Stimulated activated CD8-positive, alpha-beta memory T cell treated with anti-CD3 and anti-CD28 coated beads, Interleukin-7, amount 100 ng/mL, for 48 hours (primary cell): ENCODE data around the gene PRDM1.

Experiments
- DNase-seq, 2 donors: peaks; one replicate each; pipeline ENCODE4 v3.0.0-alpha.2; 2020; ENCODE audit warnings: low read depth in 1 of 2; ENCODE audit errors: extremely low read depth in 1 of 2

PRDM1 gene

GRCh38 chr6:106085984-106086813 is at the start of gene PRDM1:
TSS of gene PRDM1 (plus strand) at chr6:106086336. CDS start at chr6:106086554, 218 bp downstream.
- DNase-seq, result peak; percentile 63 to 79

- no peak for DNase-seq
Measured at GRCh38 chr6:106037060-106037459, 49.1 kb upstream of the PRDM1 start.

GRCh38 chr6:106039897-106040592 is 46.1 kb upstream of the PRDM1 start:
- DNase-seq, result no peak

GRCh38 chr6:106044151-106044550 is 42.0 kb upstream of the PRDM1 start:
- no peak for DNase-seq

- no peak for DNase-seq
Measured at GRCh38 chr6:106045077-106045476, 41.1 kb upstream of the PRDM1 start.

GRCh38 chr6:106046116-106046853 is 39.9 kb upstream of the PRDM1 start:
- no peak for DNase-seq

DNA sequence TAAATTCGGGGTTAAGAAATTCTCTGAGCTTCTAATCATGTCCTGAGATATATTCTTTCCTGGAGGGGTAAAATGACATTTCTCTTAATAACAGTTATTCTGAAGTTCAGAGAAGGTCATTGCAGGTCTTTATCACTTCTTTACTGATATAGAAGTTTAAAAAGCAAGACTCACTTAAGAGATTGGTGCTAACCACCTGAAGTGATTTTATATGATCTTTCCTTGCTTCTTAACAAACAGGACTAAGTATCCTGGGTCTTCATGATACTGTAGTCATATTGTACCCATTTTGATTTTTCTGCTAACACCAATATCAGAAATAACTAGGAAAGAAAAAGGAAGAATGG is 39.3 kb upstream of the PRDM1 start:
- no peak for DNase-seq

DNA sequence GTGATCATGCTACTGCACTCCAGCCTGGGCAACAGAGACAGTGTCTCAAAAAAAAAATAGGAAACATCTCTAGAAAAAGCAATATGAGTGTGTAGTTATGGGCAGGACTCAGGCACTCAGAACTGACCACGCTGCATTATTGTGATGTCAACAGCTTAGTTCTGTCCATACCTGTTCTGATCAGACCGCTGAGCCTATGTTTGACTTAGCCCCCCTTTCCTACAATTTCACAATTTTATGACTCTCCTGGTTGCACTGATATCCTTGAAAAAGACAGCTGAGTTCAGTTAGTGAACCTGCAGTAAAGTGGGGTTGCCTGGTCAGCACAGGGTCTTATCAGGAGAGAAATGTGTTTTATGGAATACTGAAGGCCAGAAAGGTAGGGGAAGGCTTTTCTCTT is 37.8 kb upstream of the PRDM1 start:
- DNase-seq, result no peak

DNA sequence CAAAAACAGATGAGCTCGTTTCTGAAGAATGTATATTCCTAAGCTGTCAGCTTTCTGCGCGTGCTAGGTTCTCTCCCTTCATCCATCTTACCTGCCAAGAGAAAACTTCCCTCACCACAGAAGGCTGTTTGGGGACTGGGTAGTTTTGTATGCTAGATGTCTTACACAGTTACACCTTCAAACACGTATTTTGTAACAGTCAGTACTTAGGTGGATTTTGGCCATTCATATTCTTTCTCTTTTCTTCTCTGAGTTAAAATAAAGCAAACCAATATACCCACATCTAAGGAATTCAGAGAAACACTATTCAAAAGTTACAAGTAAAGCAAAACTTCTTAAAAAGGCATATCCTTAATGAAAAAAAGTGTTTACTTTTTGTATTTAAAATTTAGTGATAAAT is 35.6 kb upstream of the PRDM1 start:
- no peak for DNase-seq

DNA sequence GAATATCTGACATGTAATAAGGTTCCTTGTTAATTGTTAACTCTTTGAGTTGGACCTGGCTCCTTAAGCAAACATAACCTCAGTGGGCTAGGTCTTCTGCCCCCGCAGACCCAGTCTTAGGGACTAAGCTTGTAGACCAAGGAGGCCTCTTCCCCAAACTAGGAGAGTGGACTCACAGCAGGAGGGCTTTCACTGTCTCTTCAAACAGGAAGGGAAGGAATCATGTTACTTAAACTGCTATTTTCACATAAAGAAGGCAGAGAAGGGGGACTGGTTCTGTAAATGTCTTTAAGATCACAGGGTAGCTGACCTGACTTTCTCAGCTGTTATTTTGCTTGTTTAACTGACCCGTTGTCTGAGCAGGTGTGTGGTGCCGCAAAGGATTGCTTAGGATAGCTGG is 34.9 kb upstream of the PRDM1 start:
- DNase-seq, result no peak

GRCh38 chr6:106053484-106054205 is 32.5 kb upstream of the PRDM1 start:
- no peak for DNase-seq

- no peak for DNase-seq
Measured at GRCh38 chr6:106055489-106055888, 30.6 kb upstream of the PRDM1 start.

GRCh38 chr6:106056060-106056745 is 29.9 kb upstream of the PRDM1 start:
- DNase-seq, result no peak

DNA sequence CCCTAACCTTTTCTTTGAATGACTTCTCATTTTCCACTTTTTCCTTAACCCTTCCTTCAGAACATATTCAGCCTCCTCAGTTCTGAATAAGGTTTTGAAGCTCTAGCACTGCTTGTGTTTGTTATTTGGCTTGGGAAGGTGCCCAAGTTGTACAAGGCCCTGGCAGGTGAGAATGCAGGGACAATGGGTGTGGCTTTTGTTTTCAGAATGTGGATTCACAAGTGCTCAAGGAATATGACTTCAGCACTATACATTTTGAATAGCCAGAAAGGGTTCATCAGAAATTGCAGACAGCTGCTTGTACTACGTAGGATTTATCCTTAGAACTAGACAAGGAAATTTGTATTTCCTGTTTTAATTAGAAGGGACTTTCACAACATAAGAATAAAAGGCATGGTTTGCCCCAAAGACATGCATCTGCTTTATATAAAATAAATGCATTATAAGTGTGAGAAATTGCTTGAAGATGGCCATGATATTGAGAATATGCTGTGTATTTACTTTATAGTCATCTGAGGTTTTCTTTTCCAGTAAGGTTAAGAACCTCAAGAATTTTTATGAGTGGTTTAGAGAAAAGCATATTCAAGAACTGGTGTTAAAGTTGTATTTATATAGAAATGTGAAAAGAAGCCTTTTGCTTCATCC is 29.3 kb upstream of the PRDM1 start:
- no peak for DNase-seq

DNA sequence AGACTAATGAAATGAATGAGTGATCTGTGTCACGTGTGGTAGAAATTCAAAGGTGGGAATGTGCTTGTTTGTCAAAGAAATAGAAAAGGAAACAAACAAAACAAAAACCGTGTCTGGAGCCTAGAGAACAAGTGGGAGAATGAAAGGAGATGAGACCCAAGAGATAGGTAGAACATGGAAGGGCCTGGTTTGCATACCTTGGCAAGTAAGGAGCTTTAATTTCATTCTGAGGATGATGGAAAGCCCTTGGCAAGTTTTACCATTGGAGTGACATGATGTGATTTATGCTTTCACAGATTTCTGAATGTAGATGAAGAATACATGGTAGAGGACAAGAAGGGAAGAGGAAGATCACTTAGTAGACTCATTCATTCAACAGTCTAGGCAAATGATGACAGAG is 26.8 kb upstream of the PRDM1 start:
- DNase-seq, result no peak

- no peak for DNase-seq
Measured at GRCh38 chr6:106060167-106060566, 26.0 kb upstream of the PRDM1 start.

- no peak for DNase-seq
Measured at GRCh38 chr6:106063448-106063850, 22.7 kb upstream of the PRDM1 start.

DNA sequence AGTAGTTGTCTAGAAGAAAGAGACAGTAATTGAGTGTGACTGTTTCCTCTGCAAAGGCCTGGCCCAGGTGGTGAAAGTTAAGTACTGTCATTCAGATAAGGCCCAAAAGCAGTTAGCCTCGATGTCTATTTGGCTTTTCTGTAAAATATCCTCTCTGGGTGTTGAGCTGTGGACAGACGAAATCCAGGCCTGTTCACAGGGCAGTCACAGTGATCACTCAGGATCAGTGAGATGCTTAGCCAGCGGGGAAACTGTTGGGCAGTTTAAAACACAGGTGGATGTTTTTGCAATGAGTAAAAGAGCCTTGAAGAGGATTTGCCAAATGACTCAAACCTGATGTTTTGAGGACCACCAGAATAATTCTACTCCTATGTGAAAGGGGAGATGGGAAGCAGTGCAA is 22.0 kb upstream of the PRDM1 start:
- no peak for DNase-seq

DNA sequence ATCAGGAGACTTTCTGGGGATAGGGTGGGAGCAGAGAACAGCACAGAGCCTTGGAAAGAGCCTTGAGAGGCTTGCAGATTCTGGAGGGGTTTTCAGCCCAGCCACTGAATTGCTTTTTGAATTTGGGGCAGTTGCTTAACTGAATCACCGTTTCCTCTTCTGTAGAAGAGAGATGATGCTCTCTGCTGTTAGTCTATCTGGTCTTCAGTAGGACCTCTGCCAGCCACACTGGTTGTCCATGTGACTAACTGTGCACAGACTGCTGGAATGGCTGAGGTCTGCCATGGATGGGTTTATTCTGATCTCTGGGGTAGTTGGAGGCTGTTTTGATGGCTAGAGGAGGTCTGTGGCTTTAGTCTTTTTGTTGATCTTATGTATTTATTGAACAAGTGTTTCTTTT is 21.4 kb upstream of the PRDM1 start:
- no peak for DNase-seq

DNA sequence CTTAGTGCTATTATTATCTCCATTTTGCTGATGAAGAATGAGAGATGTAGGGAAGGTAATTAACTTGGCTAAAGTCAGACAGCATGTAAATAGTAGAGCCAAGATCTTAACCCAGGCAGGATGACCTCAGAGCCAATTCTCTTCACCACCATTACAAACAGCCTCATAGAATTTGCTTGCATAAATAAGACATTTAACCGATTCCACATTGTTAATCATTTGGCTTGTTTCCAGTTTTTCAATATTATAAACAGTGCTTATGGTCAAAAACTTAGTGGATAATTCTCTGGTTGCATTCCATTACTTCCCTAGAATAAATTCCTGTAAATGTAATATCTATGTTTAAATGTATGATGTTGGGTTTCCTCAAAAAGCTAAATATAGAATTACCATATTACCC is 19.1 kb upstream of the PRDM1 start:
- no peak for DNase-seq
